Tibial nerve (tissue), 4 donors: ENCODE data around the gene ACSL1. TPM values are rescaled to one million over a fixed set of nuclear protein-coding genes. Genes with fewer than 3 reads are reported as not detected.
A peak's percentile ranks its signal among the peaks of the same experiment; 100 is the strongest.

Experiments
- DNase-seq, 2 donors: peaks; one replicate each; pipeline ENCODE4 v3.0.0-alpha.2; 2019; ENCODE audit warnings: low spot score in 2 of 2
- H3K27ac ChIP-seq, 4 donors: fragments of 200-600 bp; sonication (generic) in 3 of 4; one replicate each; pipeline ENCODE4 v1.5.1; 2017 to 2019; ENCODE audit warnings: mild to moderate bottlenecking in 1 of 4
- H3K27me3 ChIP-seq, 2 donors: fragments of 200-600 bp; sonication (generic) in 1 of 2; one replicate each; pipeline versions ENCODE4 v1.5.1 to v1.6.0; 2017 to 2019
- H3K36me3 ChIP-seq, 3 donors: fragments of 200-600 bp; sonication (generic); one replicate each; pipeline ENCODE4 v1.5.1; 2018 to 2019
- H3K4me1 ChIP-seq, 4 donors: fragments of 200-600 bp; sonication (generic) in 3 of 4; one replicate each; pipeline ENCODE4 v1.5.1; 2017 to 2019
- H3K4me3 ChIP-seq, 4 donors: fragments of 200-600 bp; sonication (generic) in 3 of 4; one replicate each; pipeline ENCODE4 v1.5.1; 2017 to 2019; ENCODE audit warnings: mild to moderate bottlenecking in 1 of 4, moderate library complexity in 1 of 4
- H3K9me3 ChIP-seq, 4 donors: fragments of 200-600 bp; sonication (generic) in 3 of 4; one replicate each; pipeline ENCODE4 v1.5.1; 2017 to 2019
- CTCF ChIP-seq, 5 experiments: fragments of 200-600 bp in 3 of 5; fragments of 450-650 bp in 2 of 5; sonication (generic) in 3 of 5; IDR thresholded peaks; one replicate each; pipeline ENCODE4 v1.5.1; 2016 to 2019; ENCODE audit warnings: antibody characterized with exemption in 5 of 5, mild to moderate bottlenecking in 3 of 5, moderate library complexity in 2 of 5
- EP300 ChIP-seq, 2 donors: sonication (generic); formaldehyde crosslinking; IDR thresholded peaks; one replicate each; pipeline ENCODE4 v1.6.1; 2017; ENCODE audit warnings: antibody characterized with exemption in 2 of 2, mild to moderate bottlenecking in 1 of 2
- POLR2A ChIP-seq, 2 donors: fragments of 450-650 bp; IDR thresholded peaks; one replicate each; pipeline ENCODE4 v1.6.1; 2017; ENCODE audit warnings: antibody characterized with exemption in 2 of 2, mild to moderate bottlenecking in 2 of 2, moderate library complexity in 2 of 2
- WGBS, 2 donors: methylation state at CpG; one replicate each; pipeline ENCODE4 v1.1.5; 2018; 5-methylcytosine and 5-hydroxymethylcytosine counted together
- total RNA-seq, 4 donors: library from RNA; depleted of rRNA; stranded (reverse); fragments of >200 nt; gene quantifications; one replicate each; pipeline ENCODE4 v1.1.0, GENCODE V29; 2016

The ACSL1 gene
- total RNA-seq, 4 donors from 2014 or later: 112 to 384 (median 211) TPM

GRCh38 chr4:184848510-184848909 lies 22.7 kb upstream of the ACSL1 start:
- WGBS, 2 donors: 65 to 84% methylated on average over 3 of the region's 3 CpGs
- H3K27ac ChIP-seq: no peak overlapping the region

GRCh38 chr4:184846531-184846930 lies 20.8 kb upstream of the ACSL1 start:
- DNase-seq: no peak
- H3K27me3 ChIP-seq: no peaks in the 10 kb centered on the region
- no peaks in the 10 kb centered on the region for H3K9me3 ChIP-seq
- no peaks in the 10 kb centered on the region for H3K36me3 ChIP-seq
- 91 to 95% methylated on average over 3 of the region's 3 CpGs for WGBS, 2 donors
- H3K4me3 ChIP-seq: no peak overlapping the region
- H3K4me1 ChIP-seq: no peaks in the 10 kb centered on the region
- no peak for TF ChIP-seq EP300 (IDR thresholded peaks at IDR 0.05)
- no peak for TF ChIP-seq CTCF (IDR thresholded peaks at IDR 0.05)
- TF ChIP-seq POLR2A (IDR thresholded peaks at IDR 0.05): no peak
- no peak overlapping the region for H3K27ac ChIP-seq

More at GRCh38 chr4:184848510-184848909, 22.7 kb upstream of the ACSL1 start:
- Histone ChIP-seq H3K27me3 (no peaks in the 10 kb centered on the region), H3K4me1 (no peaks in the 10 kb centered on the region), H3K9me3 (no peaks in the 10 kb centered on the region), H3K36me3 (no peaks in the 10 kb centered on the region), H3K4me3 (no peak overlapping the region)
- DNase-seq: peak in 1 of 2 donors; percentile 34
- TF ChIP-seq CTCF (IDR thresholded peaks at IDR 0.05) (no peak), POLR2A (IDR thresholded peaks at IDR 0.05) (no peak), EP300 (IDR thresholded peaks at IDR 0.05) (peak in 1 of 2 donors; percentile 68)

DNA sequence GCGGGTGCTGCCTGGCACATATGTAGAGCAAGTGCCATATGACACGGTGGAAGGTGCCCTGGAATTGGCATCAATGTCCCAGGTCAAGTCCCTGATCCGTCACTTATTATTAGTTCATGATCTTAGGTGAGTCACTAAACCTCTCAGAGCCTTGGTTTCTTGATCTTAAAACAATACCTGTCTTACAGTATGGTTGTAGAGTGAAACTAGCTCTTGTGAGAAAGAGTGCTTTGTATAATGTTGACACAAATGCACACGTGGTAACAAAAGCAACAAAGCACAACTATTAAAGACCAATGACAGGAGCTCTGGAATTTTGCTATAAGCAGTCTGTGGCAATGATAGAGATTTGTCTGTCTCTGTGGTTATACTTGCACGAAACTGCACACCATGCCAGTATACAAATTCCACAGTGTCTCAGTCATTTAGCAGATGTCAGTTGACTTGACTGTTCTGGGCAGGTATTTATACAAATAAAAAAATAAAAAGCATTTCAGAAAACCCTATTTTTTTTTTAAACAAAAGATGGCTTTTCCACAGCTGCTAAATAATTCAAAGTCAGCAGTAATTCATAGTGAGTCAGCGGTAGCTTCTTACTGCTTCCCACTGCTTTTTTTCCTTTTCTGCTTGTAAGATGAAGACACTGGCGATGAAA lies 19.7 kb upstream of the ACSL1 start:
- no peaks in the 10 kb centered on the region for H3K27me3 ChIP-seq
- H3K4me1 ChIP-seq: no peaks in the 10 kb centered on the region
- no peak overlapping the region for H3K4me3 ChIP-seq
- no peak overlapping the region for H3K27ac ChIP-seq
- no peak for DNase-seq
- H3K9me3 ChIP-seq: no peaks in the 10 kb centered on the region
- H3K36me3 ChIP-seq: no peaks in the 10 kb centered on the region
- TF ChIP-seq POLR2A (IDR thresholded peaks at IDR 0.05) (no peak), CTCF (IDR thresholded peaks at IDR 0.05) (no peak), EP300 (IDR thresholded peaks at IDR 0.05) (no peak)
- WGBS, 2 donors: 57 to 62% methylated on average over 7 of the region's 7 CpGs

DNA sequence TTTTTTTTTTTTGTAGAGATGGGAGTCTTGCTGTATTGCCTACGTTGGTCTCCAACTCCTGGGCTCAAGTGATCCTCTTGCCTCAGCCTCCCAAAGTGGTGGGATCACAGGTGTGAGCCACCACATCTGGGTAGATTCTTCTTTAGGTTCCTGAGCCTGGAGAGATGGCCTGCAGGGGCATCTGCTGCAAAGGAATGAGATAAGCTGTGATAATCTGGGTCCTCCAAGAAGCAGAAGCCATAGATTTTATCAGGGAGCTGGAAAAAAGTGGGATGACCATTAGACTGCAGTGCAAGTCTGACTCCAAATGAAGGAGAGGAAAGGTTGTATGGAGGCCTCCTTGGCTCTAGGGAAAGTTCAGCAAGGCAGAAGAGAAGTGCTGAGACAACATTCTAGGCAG lies 19.0 kb upstream of the ACSL1 start:
- H3K27ac ChIP-seq: no peak overlapping the region
- DNase-seq: no peak

More for the DNA sequence above, 19.0 kb upstream of the ACSL1 start:
- no peak overlapping the region for H3K4me3 ChIP-seq
- no peaks in the 10 kb centered on the region for H3K4me1 ChIP-seq
- H3K27me3 ChIP-seq: no peaks in the 10 kb centered on the region
- H3K36me3 ChIP-seq: no peaks in the 10 kb centered on the region
- H3K9me3 ChIP-seq: no peaks in the 10 kb centered on the region
- TF ChIP-seq CTCF (IDR thresholded peaks at IDR 0.05): no peak
- 82 to 87% methylated on average over 1 of the region's 1 CpG for WGBS, 2 donors
